Measurements from ENCODE around the gene APOL3.
"Not testable (repeated sequence)": the region's sequence is repeated elsewhere in the genome, so short reads cannot be mapped to it uniquely, and the experiment has no call there.

The APOL3 gene

GRCh38 chr22:36135306-36135980, 25.1 kb downstream of the APOL3 start:
- DNase-seq (ENCODE audit: low read depth in 2 of 2) = no peak

- DNase-seq (ENCODE audit: low read depth in 2 of 2) = no peak
Observed at GRCh38 chr22:36134182-36134581, 26.4 kb downstream of the APOL3 start.

- no peak for DNase-seq (ENCODE audit: low read depth in 2 of 2)
Observed at GRCh38 chr22:36131907-36132306, 28.6 kb downstream of the APOL3 start.

- DNase-seq (ENCODE audit: low read depth in 2 of 2) = no peak
Observed at GRCh38 chr22:36129486-36130388, 30.8 kb downstream of the APOL3 start.

- DNase-seq (ENCODE audit: low read depth in 2 of 2) = no peak
Observed at GRCh38 chr22:36129071-36129470, 31.5 kb downstream of the APOL3 start.

- DNase-seq (ENCODE audit: low read depth in 2 of 2) = no peak
Observed at GRCh38 chr22:36125994-36126531, 34.5 kb downstream of the APOL3 start.

GRCh38 chr22:36125434-36125833, 35.1 kb downstream of the APOL3 start:
- no peak for DNase-seq (ENCODE audit: low read depth in 2 of 2)

- no peak for DNase-seq (ENCODE audit: low read depth in 2 of 2)
Observed at GRCh38 chr22:36124666-36125065, 35.9 kb downstream of the APOL3 start.

- DNase-seq (ENCODE audit: low read depth in 2 of 2) = peak; percentile 85 to 90
Observed at GRCh38 chr22:36123673-36124630, 36.6 kb downstream of the APOL3 start.

- DNase-seq (ENCODE audit: low read depth in 2 of 2) = not testable (repeated sequence)
Observed at GRCh38 chr22:36120621-36121351, 39.8 kb downstream of the APOL3 start.

GRCh38 chr22:36117053-36117554, 43.5 kb downstream of the APOL3 start:
- DNase-seq (ENCODE audit: low read depth in 2 of 2) = no peak

GRCh38 chr22:36116127-36116526, 44.4 kb downstream of the APOL3 start:
- no peak for DNase-seq (ENCODE audit: low read depth in 2 of 2)

- no peak for DNase-seq (ENCODE audit: low read depth in 2 of 2)
Observed at GRCh38 chr22:36113121-36113520, 47.4 kb downstream of the APOL3 start.

GRCh38 chr22:36111316-36111715, 49.2 kb downstream of the APOL3 start:
- DNase-seq (ENCODE audit: low read depth in 2 of 2) = no peak

- peak in 1 of 2 experiments; percentile 3 for DNase-seq (ENCODE audit: low read depth in 2 of 2)
Observed at GRCh38 chr22:36110306-36110881, 50.2 kb downstream of the APOL3 start.

GRCh38 chr22:36107436-36107835, 53.1 kb downstream of the APOL3 start:
- no peak for DNase-seq (ENCODE audit: low read depth in 2 of 2)

- DNase-seq (ENCODE audit: low read depth in 2 of 2) = no peak
Observed at GRCh38 chr22:36106910-36107309, 53.6 kb downstream of the APOL3 start.

- DNase-seq (ENCODE audit: low read depth in 2 of 2) = no peak
Observed at GRCh38 chr22:36104988-36105387, 55.6 kb downstream of the APOL3 start.

GRCh38 chr22:36104435-36104834, 56.1 kb downstream of the APOL3 start:
- no peak for DNase-seq (ENCODE audit: low read depth in 2 of 2)

GRCh38 chr22:36103891-36104290, 56.7 kb downstream of the APOL3 start:
- no peak for DNase-seq (ENCODE audit: low read depth in 2 of 2)
